MM.1S (cell line): Measurements from ENCODE around the gene LRTM1.

Experiments
- DNase-seq: peaks from one replicate; pipeline ENCODE4 v3.0.0-alpha.2; 2015
- H2AFZ ChIP-seq: fragments of 300-600 bp; sonication (generic); 2 replicates; pipeline ENCODE4 v1.6.0; 2016; ENCODE audit warnings: antibody characterized with exemption, low read length
- H3F3A ChIP-seq: fragments of 300-600 bp; sonication (generic); 2 replicates; pipeline ENCODE4 v1.6.1; 2016; ENCODE audit warnings: mild to moderate bottlenecking, antibody characterized with exemption, low read length, moderate library complexity, mixed read lengths; ENCODE audit not compliant: insufficient read depth
- H3K27ac ChIP-seq: fragments of 300-600 bp; sonication (generic); 2 replicates; pipeline ENCODE4 v1.5.1; 2016; ENCODE audit warnings: mild to moderate bottlenecking, low read length
- H3K27me3 ChIP-seq: fragments of 300-600 bp; sonication (generic); replicated peaks from 2 replicates; pipeline ENCODE4 v1.6.0; 2016; ENCODE audit warnings: low read length; ENCODE audit not compliant: insufficient read depth
- H3K36me3 ChIP-seq: fragments of 300-600 bp; sonication (generic); replicated peaks from 2 replicates; pipeline ENCODE4 v1.6.1; 2016; ENCODE audit warnings: mild to moderate bottlenecking, low read length, mixed read lengths; ENCODE audit not compliant: insufficient read depth
- H3K4me1 ChIP-seq: fragments of 300-600 bp; sonication (generic); 2 replicates; pipeline ENCODE4 v1.6.1; 2016; ENCODE audit warnings: low read length, mixed read lengths
- H3K4me2 ChIP-seq: fragments of 300-600 bp; sonication (generic); 2 replicates; pipeline ENCODE4 v1.6.0; 2016; ENCODE audit warnings: low read depth, low read length
- H3K4me3 ChIP-seq: fragments of 300-600 bp; sonication (generic); 2 replicates; pipeline ENCODE4 v1.5.1; 2016; ENCODE audit warnings: low read length, mixed read lengths
- H3K79me2 ChIP-seq: fragments of 300-600 bp; sonication (generic); 2 replicates; pipeline ENCODE4 v1.6.1; 2016; ENCODE audit warnings: mixed run types, low read length, mixed read lengths
- H3K9ac ChIP-seq: fragments of 300-600 bp; sonication (generic); 2 replicates; pipeline ENCODE4 v1.6.1; 2016; ENCODE audit warnings: low read length, mixed read lengths
- H3K9me2 ChIP-seq: fragments of 300-600 bp; sonication (generic); replicated peaks from 2 replicates; pipeline ENCODE4 v1.6.1; 2016; ENCODE audit warnings: mild to moderate bottlenecking, low read length, mixed read lengths; ENCODE audit not compliant: insufficient read depth
- H3K9me3 ChIP-seq: fragments of 300-600 bp; sonication (generic); replicated peaks from 2 replicates; pipeline ENCODE4 v1.6.1; 2016; ENCODE audit warnings: mild to moderate bottlenecking, low read length, mixed read lengths; ENCODE audit not compliant: insufficient read depth
- H4K20me1 ChIP-seq: fragments of 300-600 bp; sonication (generic); 2 replicates; pipeline ENCODE4 v1.6.1; 2016; ENCODE audit warnings: mild to moderate bottlenecking, low read length, moderate library complexity, mixed read lengths; ENCODE audit not compliant: insufficient read depth
- EZH2 ChIP-seq: fragments of 300-600 bp; sonication (generic); optimal IDR thresholded peaks from 2 replicates; pipeline ENCODE3; 2017; ENCODE audit warnings: low read depth, mild to moderate bottlenecking, antibody characterized with exemption, low read length, mixed read lengths
- EZH2phosphoT487 ChIP-seq: fragments of 300-600 bp; sonication (generic); IDR thresholded peaks from 2 replicates; pipeline ENCODE4 v1.6.1; 2018; ENCODE audit warnings: antibody characterized with exemption, low read length
- TF ChIP-seq, protein P1 (sequence below): fragments of 300-600 bp; sonication (generic); IDR thresholded peaks from 2 replicates; pipeline ENCODE4 v1.5.1; 2016; ENCODE audit warnings: antibody characterized with exemption, low read length, mixed read lengths

Gene LRTM1

GRCh38 chr3:54936561-54936960 is 8.7 kb upstream of the LRTM1 start:
- H2AFZ ChIP-seq: no peak overlapping the region
- DNase-seq: no peak
- H3K27ac ChIP-seq: no peak overlapping the region
- H3K79me2 ChIP-seq: no peaks in the 10 kb centered on the region
- H3K36me3 ChIP-seq: no peaks in the 10 kb centered on the region
- H3K27me3 ChIP-seq: no peaks in the 10 kb centered on the region
- H3K4me1 ChIP-seq: no peaks in the 10 kb centered on the region
- no peaks in the 10 kb centered on the region for H3K9me2 ChIP-seq
- H3K9me3 ChIP-seq: no peaks in the 10 kb centered on the region
- TF ChIP-seq, protein P1, sequence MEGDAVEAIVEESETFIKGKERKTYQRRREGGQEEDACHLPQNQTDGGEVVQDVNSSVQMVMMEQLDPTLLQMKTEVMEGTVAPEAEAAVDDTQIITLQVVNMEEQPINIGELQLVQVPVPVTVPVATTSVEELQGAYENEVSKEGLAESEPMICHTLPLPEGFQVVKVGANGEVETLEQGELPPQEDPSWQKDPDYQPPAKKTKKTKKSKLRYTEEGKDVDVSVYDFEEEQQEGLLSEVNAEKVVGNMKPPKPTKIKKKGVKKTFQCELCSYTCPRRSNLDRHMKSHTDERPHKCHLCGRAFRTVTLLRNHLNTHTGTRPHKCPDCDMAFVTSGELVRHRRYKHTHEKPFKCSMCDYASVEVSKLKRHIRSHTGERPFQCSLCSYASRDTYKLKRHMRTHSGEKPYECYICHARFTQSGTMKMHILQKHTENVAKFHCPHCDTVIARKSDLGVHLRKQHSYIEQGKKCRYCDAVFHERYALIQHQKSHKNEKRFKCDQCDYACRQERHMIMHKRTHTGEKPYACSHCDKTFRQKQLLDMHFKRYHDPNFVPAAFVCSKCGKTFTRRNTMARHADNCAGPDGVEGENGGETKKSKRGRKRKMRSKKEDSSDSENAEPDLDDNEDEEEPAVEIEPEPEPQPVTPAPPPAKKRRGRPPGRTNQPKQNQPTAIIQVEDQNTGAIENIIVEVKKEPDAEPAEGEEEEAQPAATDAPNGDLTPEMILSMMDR: no peak
- TF ChIP-seq EZH2phosphoT487: no peak
- TF ChIP-seq EZH2: no peak
- H3F3A ChIP-seq: no peaks in the 10 kb centered on the region
- H3K4me3 ChIP-seq: no peak overlapping the region
- no peak overlapping the region for H3K9ac ChIP-seq
- H4K20me1 ChIP-seq: no peaks in the 10 kb centered on the region
- H3K4me2 ChIP-seq: no peak overlapping the region

DNA sequence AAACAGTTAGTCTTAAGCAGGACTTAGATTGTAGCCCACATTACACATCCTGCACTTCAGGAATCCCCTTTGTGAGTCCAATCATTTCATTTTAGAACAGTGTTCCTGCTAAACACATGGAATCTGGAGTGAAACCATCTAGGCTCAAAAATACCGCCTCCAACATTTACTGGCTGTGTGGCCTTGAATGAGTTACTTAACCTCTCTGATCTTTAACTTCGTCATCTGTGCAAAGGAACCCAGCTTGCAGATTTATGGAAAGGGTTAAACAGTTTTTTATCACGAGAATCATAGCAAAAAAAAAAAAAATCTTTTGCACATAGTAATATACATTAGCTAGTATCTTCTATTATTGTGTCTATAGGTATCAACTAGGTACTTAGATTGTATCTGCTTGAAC is 8.0 kb upstream of the LRTM1 start:
- Histone ChIP-seq H3F3A (no peaks in the 10 kb centered on the region), H3K36me3 (no peaks in the 10 kb centered on the region), H3K9me2 (no peaks in the 10 kb centered on the region), H3K79me2 (no peaks in the 10 kb centered on the region), H3K4me3 (no peak overlapping the region), H3K9ac (no peak overlapping the region), H3K27ac (no peak overlapping the region), H3K4me2 (no peak overlapping the region), H4K20me1 (no peaks in the 10 kb centered on the region), H3K27me3 (no peaks in the 10 kb centered on the region), H3K4me1 (no peaks in the 10 kb centered on the region), H3K9me3 (no peaks in the 10 kb centered on the region), H2AFZ (no peak overlapping the region)
- no peak for TF ChIP-seq EZH2
- TF ChIP-seq, protein P1: no peak
- no peak for TF ChIP-seq EZH2phosphoT487
- DNase-seq: no peak

GRCh38 chr3:54932606-54933005 is 4.7 kb upstream of the LRTM1 start:
- no peak overlapping the region for H3K4me2 ChIP-seq
- no peaks in the 10 kb centered on the region for H3K27me3 ChIP-seq
- no peaks in the 10 kb centered on the region for H3F3A ChIP-seq
- H3K9ac ChIP-seq: no peak overlapping the region
- no peak overlapping the region for H3K4me3 ChIP-seq
- no peaks in the 10 kb centered on the region for H3K79me2 ChIP-seq
- H3K4me1 ChIP-seq: no peaks in the 10 kb centered on the region
- TF ChIP-seq, protein P1: no peak
- TF ChIP-seq EZH2 (no peak), EZH2phosphoT487 (no peak)
- H2AFZ ChIP-seq: no peak overlapping the region
- no peak overlapping the region for H3K27ac ChIP-seq
- no peaks in the 10 kb centered on the region for H3K9me2 ChIP-seq
- H4K20me1 ChIP-seq: no peaks in the 10 kb centered on the region
- no peak for DNase-seq
- H3K9me3 ChIP-seq: no peaks in the 10 kb centered on the region
- H3K36me3 ChIP-seq: no peaks in the 10 kb centered on the region
